GM19239 (cell line): Measurements from ENCODE around the gene FOXN3.
"Not testable (repeated sequence)": the region's sequence is repeated elsewhere in the genome, so short reads cannot be mapped to it uniquely, and the experiment has no call there.

Experiments
- DNase-seq: peaks from one replicate; pipeline ENCODE4 v3.0.0; 2011; ENCODE audit warnings: low spot score; ENCODE audit not compliant: insufficient read length
- FAIRE-seq: peaks from 2 replicates; lab custom pipeline; 2011; peaks lifted over from hg19 to GRCh38; lab: Jason Lieb, UNC

The FOXN3 gene

DNA sequence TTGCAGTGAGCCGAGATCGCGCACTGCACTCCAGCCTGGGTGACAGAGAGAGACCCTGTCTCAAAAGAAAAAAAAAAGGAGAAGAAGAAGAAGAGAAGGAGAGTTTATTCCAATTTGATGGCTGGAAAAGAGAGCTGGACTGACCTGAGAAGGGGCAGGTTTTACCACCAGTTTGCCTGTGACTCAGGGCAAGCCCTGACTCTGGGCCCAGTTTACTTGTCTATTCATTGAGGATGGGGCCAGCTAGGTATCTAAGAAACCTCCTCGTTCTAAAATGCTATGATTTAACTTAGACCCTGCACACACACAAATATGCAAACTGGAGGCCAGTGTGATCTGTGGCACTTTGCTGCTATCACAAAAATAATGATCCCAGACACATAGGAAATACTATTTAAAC lies 155.0 kb downstream of the FOXN3 start:
- FAIRE-seq (no peak), DNase-seq (no peak)

DNA sequence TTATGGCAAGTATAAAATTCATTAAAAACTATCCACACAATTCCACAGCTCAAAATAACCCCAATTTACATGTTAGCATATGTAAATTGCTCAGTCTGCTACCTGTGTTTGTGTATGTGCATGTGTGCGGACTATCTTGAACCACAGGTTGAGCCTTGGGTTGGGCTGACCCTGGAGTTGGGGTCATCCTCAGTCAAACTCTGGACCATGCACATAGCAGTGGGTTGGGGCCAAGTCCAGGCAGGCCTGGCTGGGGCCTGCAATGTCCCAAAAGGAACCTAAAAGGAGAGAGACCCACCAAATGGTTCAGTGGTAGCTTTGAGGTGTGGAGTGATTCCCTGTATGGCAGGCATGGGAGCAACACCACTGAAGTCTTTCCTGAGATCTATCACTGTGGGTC lies 156.1 kb downstream of the FOXN3 start:
- FAIRE-seq (no peak), DNase-seq (no peak)

DNA sequence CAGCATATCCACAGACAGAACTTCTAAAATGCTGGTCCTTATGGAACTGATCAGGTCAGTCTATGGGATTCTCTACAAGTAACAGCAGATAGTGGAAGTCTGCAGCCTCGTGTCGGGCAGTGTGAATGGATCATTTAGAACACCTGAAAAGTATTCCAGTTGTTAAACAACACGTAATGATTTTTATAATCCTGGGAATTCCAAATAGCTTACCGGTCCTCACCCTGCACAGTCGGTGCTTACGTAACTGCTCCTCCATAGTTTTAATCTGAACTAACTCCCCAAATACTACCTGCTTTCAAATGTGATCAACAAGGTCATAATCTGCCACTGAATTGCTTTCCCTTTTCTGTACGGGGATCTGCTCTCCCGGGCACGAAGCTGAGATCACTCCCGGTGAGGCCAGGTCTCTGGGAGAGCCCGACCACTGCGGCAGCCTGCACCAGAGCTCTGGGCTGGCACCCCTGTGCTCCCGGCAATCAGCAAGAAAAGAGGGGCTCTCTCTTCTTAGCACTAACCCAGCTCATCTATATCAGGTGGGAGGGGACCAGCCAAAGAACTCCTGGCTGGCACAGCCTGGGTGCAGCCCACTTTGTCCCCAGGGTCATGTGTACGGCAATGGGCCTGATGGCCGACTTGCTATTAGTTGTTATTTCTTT lies 157.0 kb downstream of the FOXN3 start:
- FAIRE-seq (no peak), DNase-seq (no peak)

DNA sequence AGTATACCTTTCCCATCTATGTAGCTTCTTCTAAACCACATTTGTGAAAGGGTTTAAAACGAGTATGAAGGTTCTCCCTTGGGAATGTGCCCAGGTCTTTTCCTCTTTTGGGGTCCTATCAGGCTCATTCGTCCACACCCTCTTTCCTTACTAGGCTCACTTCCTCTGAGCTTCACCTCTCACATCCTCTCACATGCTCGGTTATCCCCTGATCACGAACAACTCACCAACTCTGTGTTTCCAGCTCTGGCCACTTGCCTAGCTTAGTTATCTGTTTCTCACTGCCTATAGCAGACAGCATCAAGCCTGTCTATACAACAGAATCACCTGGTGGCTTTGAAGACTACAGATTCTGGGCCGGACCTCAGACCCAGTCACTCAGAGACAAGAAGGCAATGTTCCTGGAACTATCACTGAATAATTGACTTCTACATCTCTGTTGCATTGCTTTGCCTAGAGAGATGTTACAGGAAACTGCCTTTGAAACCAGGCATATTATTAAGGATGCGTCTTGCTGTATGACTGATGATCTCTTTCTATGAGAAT lies 158.2 kb downstream of the FOXN3 start:
- FAIRE-seq, result peak; percentile 54
- DNase-seq, result no peak

DNA sequence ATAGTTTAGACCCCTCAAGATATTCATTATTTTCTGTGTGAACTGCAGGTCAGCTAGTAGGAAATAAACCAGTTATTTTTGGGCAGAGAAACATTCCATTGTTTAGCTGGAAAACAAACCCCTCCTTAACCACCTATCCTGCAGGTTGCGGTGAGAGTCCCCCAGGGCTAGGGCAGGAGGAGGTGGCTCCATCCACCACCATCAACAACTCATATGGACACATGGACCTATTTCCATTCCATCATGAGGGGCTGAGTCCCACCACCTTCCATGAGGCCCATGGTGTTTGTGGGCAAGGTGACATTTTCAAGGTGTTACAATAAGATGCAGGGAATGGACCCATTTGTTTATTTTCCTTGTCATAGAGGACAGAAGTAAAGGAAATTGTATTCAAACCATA lies 160.1 kb downstream of the FOXN3 start:
- no peak for DNase-seq
- no peak for FAIRE-seq

DNA sequence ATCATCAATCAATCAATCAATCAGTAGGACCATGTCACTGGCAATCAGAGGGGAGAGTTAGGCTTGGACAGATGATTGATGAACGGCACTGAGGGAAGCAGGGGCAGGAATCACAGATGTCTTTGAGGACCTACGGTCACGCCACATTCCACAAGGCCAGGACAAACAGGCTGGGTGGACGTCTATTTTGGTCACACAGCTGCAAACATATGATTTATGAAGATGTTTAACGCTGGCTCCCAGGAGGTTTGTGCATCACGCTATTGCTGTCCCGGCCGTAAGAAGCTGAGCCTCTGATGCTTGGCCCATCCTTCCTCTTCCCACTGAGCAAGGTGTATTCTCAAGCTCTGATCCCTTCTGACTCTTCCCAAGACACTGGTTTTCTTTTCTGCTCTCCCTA lies 160.8 kb downstream of the FOXN3 start:
- FAIRE-seq (no peak), DNase-seq (no peak)

DNA sequence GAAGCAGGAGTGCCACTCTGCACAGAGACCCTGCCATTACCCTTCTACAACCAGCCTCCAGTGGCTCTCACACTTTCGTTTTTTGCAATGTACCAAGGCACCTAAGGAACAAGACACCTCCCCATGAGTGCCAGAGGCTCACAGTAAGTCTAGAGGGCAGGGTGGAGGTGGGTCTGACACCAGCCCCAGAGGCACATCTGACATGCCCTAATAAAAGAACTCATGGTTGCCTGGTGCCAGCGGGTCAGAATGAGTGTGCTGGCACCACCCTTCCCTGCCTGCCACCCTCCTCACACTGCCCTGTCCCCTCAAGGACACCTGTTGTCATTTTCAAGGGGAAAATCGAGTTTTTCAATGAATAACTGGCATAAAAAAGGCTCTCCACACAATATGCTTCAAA lies 161.2 kb downstream of the FOXN3 start:
- FAIRE-seq (no peak), DNase-seq (no peak)

DNA sequence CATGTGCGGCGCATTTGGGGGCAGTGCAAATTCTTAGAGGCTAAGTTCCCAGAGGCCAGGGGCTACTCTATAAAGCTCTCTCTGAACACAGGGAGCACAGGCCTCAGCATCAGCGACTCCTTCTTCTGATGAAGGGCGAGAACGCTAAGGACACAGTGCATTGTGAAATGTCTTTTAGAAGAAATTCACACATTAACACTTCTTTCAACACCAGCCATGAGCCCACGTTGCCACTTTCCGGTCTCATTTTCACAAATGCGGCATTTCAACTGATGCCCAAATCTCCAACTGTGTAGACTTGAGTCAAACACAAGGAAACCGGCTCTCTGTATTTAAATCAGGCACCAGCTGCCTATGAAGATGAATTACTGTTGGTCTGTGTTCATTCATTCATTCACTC lies 162.0 kb downstream of the FOXN3 start:
- DNase-seq, result no peak
- no peak for FAIRE-seq

- FAIRE-seq, result no peak
- no peak for DNase-seq
Observed at GRCh38 chr14:89254166-89254909, 162.7 kb downstream of the FOXN3 start.

DNA sequence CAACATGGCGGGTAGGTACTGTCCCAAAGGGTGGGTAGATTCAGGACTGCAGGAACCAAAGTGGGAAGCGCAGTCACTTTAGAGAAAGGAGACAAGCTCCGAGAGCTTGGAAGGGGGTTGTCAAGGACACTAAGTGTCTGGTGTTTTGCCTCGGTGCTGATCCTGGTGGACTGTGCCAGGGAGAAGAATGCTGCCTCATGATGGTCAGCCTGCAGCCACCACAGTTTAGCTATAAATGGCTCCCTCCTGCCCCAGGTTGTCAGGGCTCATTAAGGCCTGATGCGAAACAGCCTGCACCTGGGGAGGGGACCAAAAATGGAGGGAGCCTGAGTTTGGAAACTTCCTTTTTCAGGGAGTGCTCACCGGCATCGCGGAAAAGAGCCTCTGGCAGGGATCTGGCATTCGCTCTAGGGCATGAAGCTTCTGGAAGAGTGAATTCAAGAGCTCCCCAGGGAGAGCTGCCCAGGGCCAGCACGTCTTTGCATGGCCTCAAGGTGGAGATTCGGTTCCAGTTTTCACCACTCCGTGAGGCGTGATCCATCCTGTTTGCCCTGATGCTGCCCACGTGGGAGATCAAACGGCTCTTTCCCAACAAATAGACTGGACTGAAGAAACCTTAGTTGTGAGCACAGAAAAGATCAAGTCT lies 164.0 kb downstream of the FOXN3 start:
- DNase-seq (no peak), FAIRE-seq (no peak)

DNA sequence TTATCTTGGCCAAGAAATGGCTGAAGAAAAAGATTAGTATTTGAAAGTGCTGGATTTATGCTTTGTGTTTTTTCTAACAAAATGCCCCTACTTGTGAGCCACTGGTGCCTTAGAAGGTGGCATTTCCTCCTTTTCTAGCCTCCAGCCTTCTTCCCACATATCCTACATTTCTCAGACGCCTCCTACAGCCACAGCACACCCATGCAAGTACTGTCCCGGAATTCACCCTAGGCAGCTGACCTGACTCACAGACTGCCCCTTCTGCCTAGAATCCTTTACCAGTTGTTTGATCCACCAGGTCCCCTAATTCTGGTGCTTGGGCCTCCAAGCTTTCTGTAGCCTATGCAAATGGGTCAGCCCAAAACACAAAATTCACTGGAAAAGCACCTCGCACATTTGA lies 166.0 kb downstream of the FOXN3 start:
- FAIRE-seq (no peak), DNase-seq (no peak)

DNA sequence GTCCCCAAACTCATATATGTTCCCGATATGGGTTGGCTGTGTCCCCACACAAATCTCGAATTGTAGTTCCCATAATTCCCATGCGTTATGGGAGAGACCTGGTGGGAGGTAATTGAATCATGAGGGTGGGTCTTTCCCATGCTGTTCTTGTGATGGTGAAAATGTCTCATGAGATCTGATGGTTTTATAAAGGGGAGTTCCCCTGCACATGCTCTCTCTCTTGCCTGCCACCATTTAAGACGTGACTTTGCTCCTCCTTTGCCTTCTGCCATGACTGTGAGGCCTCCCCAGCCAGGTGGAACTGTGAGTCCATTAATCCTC lies 166.4 kb downstream of the FOXN3 start:
- not testable (repeated sequence) for DNase-seq, FAIRE-seq

GRCh38 chr14:89249972-89250654 lies 166.9 kb downstream of the FOXN3 start:
- FAIRE-seq, result no peak

DNA sequence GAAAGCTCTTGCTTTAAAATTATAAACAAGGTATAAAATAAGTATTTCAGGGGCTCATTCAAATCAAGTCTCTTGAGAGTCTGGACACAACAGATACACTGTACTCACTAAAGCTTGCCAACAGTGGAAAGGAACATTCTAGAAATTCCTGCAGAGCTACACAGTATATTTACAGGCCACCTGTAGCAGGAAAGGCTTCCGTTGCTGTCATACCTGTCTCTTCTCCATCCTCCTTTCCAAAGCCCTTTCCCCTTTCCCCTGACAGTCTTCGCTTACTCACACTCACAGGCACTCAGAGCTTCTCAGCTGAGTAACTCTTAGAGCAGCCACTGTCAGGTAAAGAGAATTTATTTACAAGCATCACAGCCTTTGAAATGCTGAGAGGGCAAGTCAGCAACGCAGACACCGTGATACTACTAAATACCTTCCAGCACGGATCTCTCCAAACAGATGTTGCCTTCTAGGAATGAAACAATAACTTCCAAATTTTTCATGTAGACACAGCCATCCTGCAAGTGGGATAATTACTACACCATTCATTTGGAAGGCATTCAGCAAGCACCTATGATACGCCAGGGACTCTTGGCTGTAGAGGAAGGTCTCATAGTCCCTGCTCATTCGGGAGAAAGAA lies 167.9 kb downstream of the FOXN3 start:
- FAIRE-seq (no peak), DNase-seq (no peak)

More at GRCh38 chr14:89249972-89250654, 166.9 kb downstream of the FOXN3 start:
- no peak for DNase-seq

- no peak for FAIRE-seq
- DNase-seq, result no peak
Observed at GRCh38 chr14:89248411-89249064, 168.5 kb downstream of the FOXN3 start.

DNA sequence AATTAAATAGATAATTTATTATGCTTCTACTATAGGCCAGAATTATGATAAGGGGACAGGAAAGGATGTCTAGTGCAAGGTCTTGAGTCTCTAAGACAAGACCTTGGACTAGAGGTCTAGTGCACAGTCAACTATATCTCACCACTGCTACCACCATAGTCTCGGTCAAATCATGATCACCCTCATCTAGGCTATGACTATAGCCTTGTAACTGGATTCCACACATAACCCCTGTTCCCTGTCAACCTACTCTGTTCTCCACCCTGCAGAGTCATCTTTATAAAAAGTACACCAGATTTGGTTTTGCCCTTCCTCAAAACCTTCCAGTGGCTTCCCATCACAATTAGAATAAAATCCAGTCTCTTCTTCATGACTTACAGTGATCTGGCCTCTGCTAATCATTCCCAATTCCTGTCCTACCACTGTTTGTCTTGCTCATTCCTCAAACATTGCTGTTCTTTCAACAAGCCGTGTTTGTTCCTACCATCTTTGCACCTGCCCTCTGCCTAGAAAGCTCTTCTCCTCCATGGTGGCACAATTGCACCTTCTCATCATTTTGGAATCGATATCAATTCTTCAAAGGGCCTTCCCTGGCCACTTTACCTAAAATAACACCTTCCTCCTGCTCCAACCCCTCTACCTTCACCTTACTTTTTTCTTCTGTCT lies 169.4 kb downstream of the FOXN3 start:
- DNase-seq (no peak), FAIRE-seq (peak; percentile 53)

DNA sequence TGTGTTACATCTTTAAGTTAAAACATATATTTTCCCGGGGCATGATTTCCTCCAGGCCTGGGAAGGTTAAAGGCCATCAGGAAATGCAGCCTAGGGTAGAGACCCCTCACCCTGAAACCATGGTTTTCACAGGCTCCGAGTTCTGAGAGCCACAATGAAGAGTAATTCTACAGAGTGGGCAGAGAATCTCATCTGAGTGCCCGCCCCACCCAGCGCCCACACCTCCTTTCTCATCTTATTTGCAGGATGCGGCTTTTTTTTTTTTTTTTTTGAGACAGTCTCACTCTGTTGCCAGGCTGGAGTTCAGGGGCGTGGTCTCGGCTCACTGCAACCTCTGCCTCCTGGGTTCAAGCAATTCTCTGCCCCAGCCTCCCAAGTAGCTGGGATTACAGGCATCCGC lies 170.7 kb downstream of the FOXN3 start:
- no peak for DNase-seq
- FAIRE-seq, result no peak

- no peak for DNase-seq
- FAIRE-seq, result no peak
Observed at GRCh38 chr14:89245802-89246201, 171.2 kb downstream of the FOXN3 start.

DNA sequence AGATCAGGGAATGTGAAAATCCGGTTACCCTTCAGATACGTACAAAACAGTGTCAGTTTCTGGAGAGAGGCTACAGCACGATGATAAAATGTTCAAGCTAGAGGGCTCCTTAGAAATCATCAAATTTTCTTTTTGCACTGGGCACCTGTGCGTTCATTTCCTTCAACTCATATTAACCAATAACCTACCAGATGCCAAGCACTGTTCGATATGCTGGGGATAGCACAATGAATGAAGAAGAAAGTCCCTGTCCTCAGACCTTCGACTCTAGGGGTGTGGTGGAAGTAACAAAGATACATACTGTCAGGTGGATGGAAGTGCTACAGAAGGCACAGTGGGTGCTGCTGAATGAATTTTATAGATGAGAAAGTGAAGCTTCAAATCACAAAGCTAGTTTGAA lies 172.3 kb downstream of the FOXN3 start:
- FAIRE-seq, result no peak
- DNase-seq, result no peak
